HEK293T (cell line): Measurements from ENCODE around the gene CCDC88B.

Experiments used
- CTCF ChIA-PET: fragments of 350-600 bp; formaldehyde crosslinking; extraction: SDS; loops from one replicate; lab custom pipeline; 2021; ENCODE audit warnings: antibody characterized with exemption, inconsistent platforms; lab: Yijun Ruan, JAX
- POLR2A ChIA-PET: fragments of 350-600 bp; formaldehyde crosslinking; extraction: SDS; loops from one replicate; lab custom pipeline; 2020; ENCODE audit warnings: antibody characterized with exemption, inconsistent platforms; lab: Yijun Ruan, JAX
- DNase-seq: peaks from one replicate; pipeline ENCODE4 v3.0.0; 2012; ENCODE audit warnings: mixed read lengths; ENCODE audit errors: extremely low spot score
- ARNT ChIP-seq: fragments of 450-650 bp; IDR thresholded peaks from 2 replicates; pipeline ENCODE4 v1.6.1; 2017; ENCODE audit warnings: mild to moderate bottlenecking
- BHLHE40 ChIP-seq: fragments of 450-650 bp; IDR thresholded peaks from 2 replicates; pipeline ENCODE4 v1.6.1; 2016; ENCODE audit warnings: mild to moderate bottlenecking, moderate library complexity, borderline replicate concordance
- CTBP1 ChIP-seq: fragments of 450-650 bp; IDR thresholded peaks from 2 replicates; pipeline ENCODE4 v1.6.1; 2016; ENCODE audit warnings: borderline replicate concordance
- ELF4 ChIP-seq: fragments of 450-650 bp; IDR thresholded peaks from 2 replicates; pipeline ENCODE4 v1.6.1; 2017; ENCODE audit warnings: antibody characterized with exemption
- FOXA1 ChIP-seq: fragments of 450-650 bp; IDR thresholded peaks from 2 replicates; pipeline ENCODE4 v1.6.1; 2016; ENCODE audit warnings: mild to moderate bottlenecking
- FOXK2 ChIP-seq: fragments of 450-650 bp; IDR thresholded peaks from 2 replicates; pipeline ENCODE4 v1.6.1; 2016; ENCODE audit warnings: mild to moderate bottlenecking
- FOXM1 ChIP-seq: fragments of 450-650 bp; IDR thresholded peaks from 2 replicates; pipeline ENCODE4 v1.6.1; 2017; ENCODE audit warnings: mild to moderate bottlenecking, borderline replicate concordance
- HDGF ChIP-seq: fragments of 450-650 bp; IDR thresholded peaks from 2 replicates; pipeline ENCODE4 v1.6.1; 2017; ENCODE audit warnings: antibody characterized with exemption, borderline replicate concordance
- L3MBTL2 ChIP-seq: fragments of 450-650 bp; conservative IDR thresholded peaks from 2 replicates; pipeline ENCODE4 v1.6.1; 2016; ENCODE audit warnings: mild to moderate bottlenecking
- LEF1 ChIP-seq: fragments of 450-650 bp; IDR thresholded peaks from 2 replicates; pipeline ENCODE4 v1.6.1; 2017; ENCODE audit warnings: mild to moderate bottlenecking, borderline replicate concordance
- NFRKB ChIP-seq: fragments of 450-650 bp; IDR thresholded peaks from 2 replicates; pipeline ENCODE4 v1.6.1; 2016; ENCODE audit warnings: mild to moderate bottlenecking, moderate library complexity
- PKNOX1 ChIP-seq: fragments of 450-650 bp; IDR thresholded peaks from 2 replicates; pipeline ENCODE4 v1.6.1; 2016
- SP1 ChIP-seq: fragments of 450-650 bp; IDR thresholded peaks from 2 replicates; pipeline ENCODE4 v1.6.1; 2017
- SUZ12 ChIP-seq: fragments of 450-650 bp; IDR thresholded peaks from 2 replicates; pipeline ENCODE4 v1.6.1; 2016; ENCODE audit warnings: mild to moderate bottlenecking
- TARDBP ChIP-seq: fragments of 450-650 bp; IDR thresholded peaks from 2 replicates; pipeline ENCODE4 v1.6.1; 2016
- ZNF384 ChIP-seq: fragments of 450-650 bp; IDR thresholded peaks from 2 replicates; pipeline ENCODE4 v1.6.1; 2016

The CCDC88B gene

GRCh38 chr11:64343767-64344559 is 4.0 kb downstream of the CCDC88B start:
- CTCF ChIA-PET, result interaction anchor here (1.2 to 4.3 kb wide), 2 partner anchors 11 to 72 kb away, joined by 3 to 33 read pairs; no protein-coding TSS in a partner anchor
- TF ChIP-seq TARDBP (no peak), SUZ12 (no peak)
- no peak for DNase-seq
- POLR2A ChIA-PET, result interaction anchor here (6.3 kb wide), 1 partner anchor 26 kb away, joined by 46 read pairs; the partner anchor contains the start of genes PRDX5 and TRMT112

GRCh38 chr11:64344787-64345186 is 4.8 kb downstream of the CCDC88B start:
- ChIA-PET POLR2A (interaction anchor here (1.0 to 6.3 kb wide), 2 partner anchors 27 to 73 kb away, joined by 4 to 46 read pairs; partner anchors contain the start of genes PRDX5 and TRMT112), CTCF (interaction anchor here (0.6 to 1.9 kb wide), 5 partner anchors 12 to 73 kb away, joined by 3 to 5 read pairs (median 3); partner anchors contain the start of genes PRDX5 and TRMT112)
- TF ChIP-seq PKNOX1 (no peak), FOXK2 (no peak), FOXA1 (no peak), L3MBTL2 (no peak), ZNF384 (no peak), LEF1 (no peak), ARNT (no peak), TARDBP (no peak), HDGF (no peak), CTBP1 (no peak), SUZ12 (no peak), BHLHE40 (no peak), FOXM1 (no peak), ELF4 (no peak), SP1 (no peak), NFRKB (no peak)
- no peak for DNase-seq

- POLR2A ChIA-PET, result no interaction called here
- no peak for DNase-seq
Observed at GRCh38 chr11:64347193-64347867, 7.3 kb downstream of the CCDC88B start.

GRCh38 chr11:64348383-64349024 is 8.5 kb downstream of the CCDC88B start:
- no peak for DNase-seq
- ChIA-PET CTCF (interaction anchor here (1.6 to 1.7 kb wide), 2 partner anchors 17 to 43 kb away, joined by 3 to 6 read pairs; partner anchors contain the start of gene ESRRA), POLR2A (interaction anchor here (0.7 to 2.2 kb wide), 3 partner anchors 31 to 77 kb away, joined by 3 to 7 read pairs (median 4); partner anchors contain the start of genes PRDX5 and TRMT112)
- TF ChIP-seq SUZ12, result no peak
- no peak for TF ChIP-seq L3MBTL2
- TF ChIP-seq SP1, result no peak
- no peak for TF ChIP-seq FOXM1
- TF ChIP-seq FOXK2, result no peak
- TF ChIP-seq BHLHE40, result no peak
- no peak for TF ChIP-seq TARDBP
- TF ChIP-seq NFRKB, result no peak
- no peak for TF ChIP-seq ZNF384
- no peak for TF ChIP-seq ELF4
- TF ChIP-seq ARNT, result no peak

More at GRCh38 chr11:64347193-64347867, 7.3 kb downstream of the CCDC88B start:
- CTCF ChIA-PET, result interaction anchor here (1.7 kb wide), 1 partner anchor 15 kb away, joined by 6 read pairs; no protein-coding TSS in a partner anchor
- TF ChIP-seq ARNT, result no peak
- TF ChIP-seq FOXA1, result no peak
- no peak for TF ChIP-seq SUZ12
- no peak for TF ChIP-seq PKNOX1
- no peak for TF ChIP-seq CTBP1
- no peak for TF ChIP-seq HDGF
- no peak for TF ChIP-seq TARDBP
- no peak for TF ChIP-seq NFRKB
- TF ChIP-seq LEF1, result no peak
- TF ChIP-seq ZNF384, result no peak
- TF ChIP-seq FOXM1, result no peak
- TF ChIP-seq FOXK2, result no peak
- no peak for TF ChIP-seq ELF4
- TF ChIP-seq SP1, result no peak
- no peak for TF ChIP-seq L3MBTL2
- no peak for TF ChIP-seq BHLHE40

GRCh38 chr11:64349025-64349387 is 9.0 kb downstream of the CCDC88B start:
- ChIA-PET CTCF (interaction anchor here (1.0 to 1.6 kb wide), 2 partner anchors 31 to 44 kb away, joined by 3 to 5 read pairs; partner anchors contain the start of genes ESRRA, PRDX5 and TRMT112), POLR2A (interaction anchor here (0.7 to 2.2 kb wide), 4 partner anchors 32 to 77 kb away, joined by 3 to 7 read pairs (median 4); partner anchors contain the start of genes PRDX5 and TRMT112)
- no peak for DNase-seq
- no peak for TF ChIP-seq ZNF384
- TF ChIP-seq FOXK2, result no peak
- no peak for TF ChIP-seq SP1
- TF ChIP-seq NFRKB, result no peak
- no peak for TF ChIP-seq LEF1
- no peak for TF ChIP-seq TARDBP
- no peak for TF ChIP-seq SUZ12
- TF ChIP-seq PKNOX1, result no peak
- TF ChIP-seq HDGF, result no peak
